A549 (cell line): ENCODE measurements around the gene HLCS. TPM values are rescaled to one million over a fixed set of nuclear protein-coding genes. Genes with fewer than 3 reads are reported as not detected.

ENCODE experiments used
- ATAC-seq, 2 experiments: fragments of 200-7000 bp in 1 of 2; fragments of >200 bp in 1 of 2; cut with Nextera tagmentation in 1 of 2; cut with Tn5 transposase in 1 of 2; 3 replicates each; pipeline versions ENCODE4 v1.8.0 to v1.9.1; 2018 to 2020; ENCODE audit warnings: mild to moderate bottlenecking in 1 of 2, moderate library complexity in 1 of 2
- CTCF ChIA-PET: fragments of 300-600 bp; sonication (Branson Sonifier 250); formaldehyde crosslinking; extraction: SDS; loops from one replicate; lab custom pipeline; 2021; ENCODE audit warnings: antibody characterized with exemption, inconsistent platforms; lab: Yijun Ruan, JAX
- POLR2A ChIA-PET: fragments of 350-600 bp; formaldehyde crosslinking; extraction: SDS; loops from one replicate; lab custom pipeline; 2021; ENCODE audit warnings: antibody characterized with exemption, inconsistent platforms; lab: Yijun Ruan, JAX
- DNase-seq, 2 experiments: peaks; one replicate each; pipeline versions ENCODE4 v3.0.0 to v3.0.0-alpha.2; 2011 to 2016; ENCODE audit warnings: low read depth in 1 of 2, low spot score in 1 of 2
- FAIRE-seq: peaks from 2 replicates; lab custom pipeline; 2011; peaks lifted over from hg19 to GRCh38; lab: Jason Lieb, UNC
- H3K27ac ChIP-seq, 2 experiments: fragments of >200 bp; sonication (Bioruptor Twin); formaldehyde crosslinking; 3 replicates each; pipeline ENCODE4 v1.5.1; 2016 to 2017
- H3K4me1 ChIP-seq: fragments of >200 bp; sonication (Bioruptor Twin); formaldehyde crosslinking; 3 replicates; pipeline ENCODE4 v1.6.1; 2016
- H3K4me2 ChIP-seq: fragments of >200 bp; sonication (Bioruptor Twin); formaldehyde crosslinking; 3 replicates; pipeline ENCODE4 v1.6.1; 2016
- H3K4me3 ChIP-seq: fragments of >200 bp; sonication (Bioruptor Twin); formaldehyde crosslinking; 3 replicates; pipeline ENCODE4 v1.5.1; 2016
- H3K9me3 ChIP-seq: fragments of >200 bp; sonication (Bioruptor Twin); formaldehyde crosslinking; 3 replicates; pipeline ENCODE4 v1.6.1; 2016
- CBX8 ChIP-seq: fragments of 200-600 bp; sonication (generic); IDR thresholded peaks from 2 replicates; pipeline ENCODE4 v1.6.1; 2016
- CHD2 ChIP-seq: fragments of 150-350 bp; IDR thresholded peaks from 2 replicates; pipeline ENCODE4 v1.6.1; 2014; ENCODE audit warnings: low read length; ENCODE audit not compliant: partially characterized antibody
- CTCF ChIP-seq: fragments of >200 bp; sonication (Bioruptor Twin); formaldehyde crosslinking; IDR thresholded peaks from 3 replicates; pipeline ENCODE4 v1.5.1; 2016
- EHF ChIP-seq: fragments of 250-450 bp; sonication (Bioruptor Pico); IDR thresholded peaks from 2 replicates; pipeline ENCODE4 v1.5.0; 2020; ENCODE audit warnings: mild to moderate bottlenecking
- EHMT2 ChIP-seq: fragments of 200-600 bp; sonication (generic); IDR thresholded peaks from 2 replicates; pipeline ENCODE4 v1.6.1; 2016; ENCODE audit warnings: antibody characterized with exemption, low read depth, mild to moderate bottlenecking, moderate library complexity
- EP300 ChIP-seq, 2 experiments: fragments of >200 bp; sonication (Bioruptor Twin); formaldehyde crosslinking; IDR thresholded peaks; 2 replicates in 1 of 2; 3 replicates in 1 of 2; pipeline ENCODE4 v1.6.1; 2016 to 2017
- FOSL2 ChIP-seq, 2 experiments: fragments of 450-650 bp in 1 of 2; fragments of >200 bp in 1 of 2; sonication (Bioruptor Twin) in 1 of 2; formaldehyde crosslinking; IDR thresholded peaks; 2 replicates each; pipeline versions ENCODE4 v1.5.0 to v1.6.1; 2016 to 2020; ENCODE audit warnings: mild to moderate bottlenecking in 1 of 2, moderate library complexity in 1 of 2
- KDM1A ChIP-seq: fragments of 200-600 bp; sonication (generic); IDR thresholded peaks from 2 replicates; pipeline ENCODE4 v1.6.1; 2016; ENCODE audit warnings: low read depth, mild to moderate bottlenecking
- MAZ ChIP-seq: fragments of 150-350 bp; IDR thresholded peaks from 2 replicates; pipeline ENCODE4 v1.6.1; 2014; ENCODE audit warnings: antibody characterized with exemption, low read depth, low read length, borderline replicate concordance
- MYC ChIP-seq: IDR thresholded peaks from 2 replicates; pipeline ENCODE4 v1.6.1; 2012; ENCODE audit warnings: mild to moderate bottlenecking, inconsistent platforms, low read length, improper control_type of control experiment, borderline replicate concordance
- NPAS2 ChIP-seq: fragments of 250-450 bp; sonication (Bioruptor Pico); IDR thresholded peaks from 2 replicates; pipeline ENCODE4 v1.8.0; 2022; ENCODE audit warnings: mild to moderate bottlenecking, moderate library complexity, borderline replicate concordance
- RAD21 ChIP-seq, 2 experiments: fragments of >200 bp in 1 of 2; sonication (Bioruptor Twin) in 1 of 2; formaldehyde crosslinking in 1 of 2; IDR thresholded peaks in 1 of 2; conservative IDR thresholded peaks in 1 of 2; 2 replicates in 1 of 2; 3 replicates in 1 of 2; pipeline ENCODE4 v1.6.1; 2012 to 2018; ENCODE audit warnings: inconsistent platforms in 1 of 2
- RCOR1 ChIP-seq: fragments of 150-350 bp; IDR thresholded peaks from 2 replicates; pipeline ENCODE4 v1.6.1; 2014; ENCODE audit warnings: antibody characterized with exemption, low read length, low read depth
- REST ChIP-seq: fragments of 200-600 bp; sonication (generic); IDR thresholded peaks from 2 replicates; pipeline ENCODE4 v1.6.1; 2016; ENCODE audit warnings: antibody characterized with exemption, mild to moderate bottlenecking, moderate library complexity
- SMC3 ChIP-seq: fragments of >200 bp; sonication (Bioruptor Twin); formaldehyde crosslinking; IDR thresholded peaks from 3 replicates; pipeline ENCODE4 v1.6.1; 2018; ENCODE audit warnings: inconsistent platforms
- TP53 ChIP-seq: fragments of 250-450 bp; sonication (Bioruptor Pico); IDR thresholded peaks from 2 replicates; pipeline ENCODE4 v1.5.0; 2021; ENCODE audit warnings: mild to moderate bottlenecking, moderate library complexity
- ZFP36 ChIP-seq: fragments of 450-650 bp; IDR thresholded peaks from 2 replicates; pipeline ENCODE4 v1.6.1; 2014; ENCODE audit warnings: borderline replicate concordance; ENCODE audit not compliant: partially characterized antibody
- ZSCAN20 ChIP-seq: fragments of 250-450 bp; sonication (Bioruptor Pico); IDR thresholded peaks from 2 replicates; pipeline ENCODE4 v1.8.0; 2022; ENCODE audit warnings: mild to moderate bottlenecking, moderate library complexity
- WGBS: methylation state at CpG from one replicate; pipeline ENCODE4 v1.1.6; 2017; ENCODE audit errors: missing lambda C conversion rate; 5-methylcytosine and 5-hydroxymethylcytosine counted together
- polyA plus RNA-seq, 4 experiments: library from polyadenylated mRNA; depleted of rRNA in 3 of 4; stranded (reverse); fragments of >200 nt; fragmentation: RNase III in 1 of 4; extraction: RNeasy Plus Mini Kit Qiagen cat#74134 plus additional on column Dnase treatment in 1 of 4; gene quantifications; 2 replicates in 3 of 4; 3 replicates in 1 of 4; pipeline ENCODE4 v1.2.3, GENCODE V29; 2011 to 2017

HLCS gene
- polyA plus RNA-seq, 2 of the 4 experiments (the other 2 are of a cell fraction) = 8.4 to 24.3 TPM

GRCh38 chr21:36928960-36929359 lies 37.5 kb downstream of the HLCS start (continued):
- TF ChIP-seq REST = no peak
- no peak for TF ChIP-seq CHD2
- TF ChIP-seq NPAS2 (CRISPR knock-in tag) = no peak
- TF ChIP-seq EHMT2 = no peak
- TF ChIP-seq EP300 (IDR thresholded peaks at IDR 0.05) = no peak
- TF ChIP-seq, all 56 proteins: peak for 0

- Histone ChIP-seq H3K27ac (peak overlapping the region; percentile 64 to 81; a peak in 5 of 6 replicates), H3K4me2 (peak overlapping the region; percentile 25), H3K9me3 (no peaks in the 10 kb centered on the region), H3K4me1 (peaks cover 31% of the 10 kb centered on the region), H3K4me3 (no peak overlapping the region)
- ATAC-seq (peak; percentile 96 to 97), DNase-seq (peak; percentile 43 to 86), FAIRE-seq (no peak)
- ChIA-PET POLR2A (no interaction called here), CTCF (interaction anchor here (0.6 to 3.1 kb wide), 29 partner anchors 8 to 508 kb away, joined by 3 to 22 read pairs (median 4); no protein-coding TSS in a partner anchor)
- 0% methylated on average over 4 of the region's 4 CpGs for WGBS
- TF ChIP-seq TP53 (CRISPR knock-in tag) (no peak), RAD21 (conservative IDR thresholded peaks at IDR 0.05 in 1 of 2, IDR thresholded peaks at IDR 0.05 in 1 of 2) (peak; percentile 86 to 92), SMC3 (peak; percentile 84), MAZ (no peak), CTCF (peak; percentile 79), ZSCAN20 (CRISPR knock-in tag) (no peak), RCOR1 (no peak), MYC (no peak), CBX8 (no peak), FOSL2 (IDR thresholded peaks at IDR 0.05) (no peak), FOSL2 (CRISPR knock-in tag; IDR thresholded peaks at IDR 0.05) (no peak), ZFP36 (no peak), KDM1A (no peak), EP300 (IDR thresholded peaks at IDR 0.05) (no peak), EHF (CRISPR knock-in tag) (no peak)
These were observed 38.8 kb downstream of the HLCS start for GRCh38 chr21:36927719-36928117.
